Lower lobe of right lung (tissue), 2 donors: ENCODE measurements around the gene ZNF304. TPM values are rescaled to one million over a fixed set of nuclear protein-coding genes. Genes with fewer than 3 reads are reported as not detected.

Experiments
- ATAC-seq, 2 donors: fragments of 200-7000 bp; cut with Tn5 transposase; one replicate each; pipeline ENCODE4 v1.9.1; 2020 to 2022; ENCODE audit warnings: mild to moderate bottlenecking in 2 of 2, moderate library complexity in 2 of 2
- DNase-seq: peaks from one replicate; pipeline ENCODE4 v3.0.0-alpha.2; 2020
- H3K27ac ChIP-seq: fragments of 200-600 bp; one replicate; pipeline ENCODE4 v1.8.0; 2022
- H3K27me3 ChIP-seq: fragments of 200-600 bp; one replicate; pipeline ENCODE4 v1.8.0; 2022; ENCODE audit warnings: low read depth
- H3K36me3 ChIP-seq: fragments of 200-600 bp; one replicate; pipeline ENCODE4 v1.8.0; 2022; ENCODE audit warnings: mild to moderate bottlenecking
- H3K4me1 ChIP-seq: fragments of 200-600 bp; one replicate; pipeline ENCODE4 v1.8.0; 2022
- H3K4me3 ChIP-seq: fragments of 200-600 bp; one replicate; pipeline ENCODE4 v1.8.0; 2022; ENCODE audit warnings: mild to moderate bottlenecking
- H3K9me3 ChIP-seq: fragments of 200-600 bp; one replicate; pipeline ENCODE4 v1.8.0; 2022
- CTCF ChIP-seq: fragments of 200-600 bp; IDR thresholded peaks from one replicate; pipeline ENCODE4 v1.8.0; 2022; ENCODE audit warnings: antibody characterized with exemption, mild to moderate bottlenecking
- intact Hi-C: fragments of 100-400 bp; cut with DNase I; formaldehyde crosslinking; loops from one replicate; pipeline ENCODE4 v1.11.0; 2022
- total RNA-seq: library from RNA; stranded (reverse); fragmentation: NEBNext Ultra II Directional; extraction: Animal tissue kit (Norgen Biotek cat#: 25700); gene quantifications from one replicate; pipeline ENCODE4 v1.2.1, GENCODE V29; 2021
- donor health status: DM: no; HTN: yes; CAD: no; lungs with severe emphysema.

ZNF304 gene
- total RNA-seq, 1 donor from 2014 or later, result 7.4 TPM

DNA sequence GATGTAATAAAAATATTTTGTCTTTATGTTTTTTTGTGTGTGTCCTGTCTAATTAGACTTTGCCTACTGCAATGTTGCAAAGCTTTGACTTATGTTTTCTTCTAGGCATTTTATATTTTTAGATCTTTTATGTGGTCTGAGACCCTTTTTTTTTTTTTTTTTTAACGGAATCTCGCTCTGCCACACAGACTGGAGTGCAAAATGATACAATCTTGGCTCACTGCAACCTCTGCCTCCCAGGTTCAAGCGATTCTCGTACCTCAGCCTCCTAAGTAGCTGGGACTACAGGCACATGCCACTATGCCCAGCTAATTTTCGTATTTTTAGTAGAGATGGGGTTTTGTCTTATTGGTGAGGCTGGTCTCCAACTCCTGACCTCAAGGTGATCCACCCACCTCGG lies 8.5 kb upstream of the ZNF304 start:
- ATAC-seq (no peak), DNase-seq (no peak)
- Histone ChIP-seq H3K4me1 (no peaks in the 10 kb centered on the region), H3K36me3 (no peaks in the 10 kb centered on the region), H3K4me3 (no peak overlapping the region), H3K27me3 (no peaks in the 10 kb centered on the region), H3K9me3 (no peaks in the 10 kb centered on the region), H3K27ac (no peak overlapping the region)
- TF ChIP-seq CTCF, result no peak
- intact Hi-C loops, result no loop called here

GRCh38 chr19:57348136-57348535 lies 2.9 kb upstream of the ZNF304 start:
- H3K4me1 ChIP-seq, result peaks cover 18% of the 10 kb centered on the region
- no peak for TF ChIP-seq CTCF
- no peak overlapping the region for H3K27ac ChIP-seq
- no peaks in the 10 kb centered on the region for H3K36me3 ChIP-seq
- H3K27me3 ChIP-seq, result no peaks in the 10 kb centered on the region
- no peak overlapping the region for H3K4me3 ChIP-seq
- no peak for ATAC-seq
- peaks cover 10% of the 10 kb centered on the region for H3K9me3 ChIP-seq
- intact Hi-C loops, result no loop called here
- DNase-seq, result no peak

DNA sequence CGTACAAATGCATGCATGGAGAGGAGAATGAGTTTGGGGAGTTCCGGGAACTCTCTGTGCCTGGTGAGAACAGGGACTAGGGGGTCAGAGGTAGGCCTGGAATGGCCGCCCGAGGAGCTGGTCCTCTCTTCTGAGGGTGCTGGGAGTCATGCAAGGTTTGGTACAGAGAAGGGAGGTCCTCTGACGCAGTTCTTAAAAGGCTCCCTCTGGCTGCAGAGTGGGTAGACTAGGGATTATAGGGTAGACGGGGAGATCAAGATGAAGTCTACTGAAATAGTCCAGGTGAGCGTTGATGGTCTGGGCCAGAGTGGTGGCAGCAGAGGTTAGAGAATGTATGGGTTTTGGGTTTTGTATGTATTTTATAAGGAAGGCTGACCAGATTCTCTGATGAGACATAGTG lies 796 bp downstream of the ZNF304 start:
- H3K4me3 ChIP-seq, result peak overlapping the region; percentile 95
- no peak for ATAC-seq
- no peak for TF ChIP-seq CTCF
- intact Hi-C loops, result no loop called here
- H3K4me1 ChIP-seq, result peaks cover 18% of the 10 kb centered on the region
- peaks cover 39% of the 10 kb centered on the region for H3K9me3 ChIP-seq
- peaks cover 31% of the 10 kb centered on the region for H3K36me3 ChIP-seq
- peak overlapping the region; percentile 85 for H3K27ac ChIP-seq
- no peak for DNase-seq
- H3K27me3 ChIP-seq, result no peaks in the 10 kb centered on the region

- Histone ChIP-seq H3K4me3 (no peak overlapping the region), H3K4me1 (peaks cover 12% of the 10 kb centered on the region), H3K9me3 (peaks cover 66% of the 10 kb centered on the region), H3K27me3 (no peaks in the 10 kb centered on the region), H3K36me3 (peaks cover 43% of the 10 kb centered on the region), H3K27ac (no peak overlapping the region)
- TF ChIP-seq CTCF, result no peak
- DNase-seq, result no peak
- no peak for ATAC-seq
- intact Hi-C loops, result no loop called here
Observed at GRCh38 chr19:57355916-57356315, 4.8 kb downstream of the ZNF304 start.

DNA sequence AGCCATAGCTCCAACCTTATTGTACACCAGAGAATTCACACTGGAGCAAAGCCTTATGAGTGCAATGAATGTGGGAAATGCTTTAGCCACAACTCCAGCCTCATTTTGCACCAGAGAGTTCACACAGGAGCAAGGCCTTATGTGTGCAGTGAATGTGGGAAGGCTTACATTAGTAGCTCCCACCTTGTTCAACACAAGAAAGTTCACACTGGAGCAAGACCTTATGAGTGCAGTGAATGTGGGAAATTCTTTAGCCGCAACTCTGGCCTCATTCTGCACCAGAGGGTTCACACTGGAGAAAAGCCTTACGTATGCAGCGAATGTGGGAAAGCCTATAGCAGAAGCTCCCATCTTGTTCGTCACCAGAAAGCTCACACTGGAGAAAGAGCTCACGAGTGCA lies 6.3 kb downstream of the ZNF304 start:
- H3K9me3 ChIP-seq, result peaks cover 63% of the 10 kb centered on the region
- ATAC-seq (no peak), DNase-seq (no peak)
- H3K36me3 ChIP-seq, result peaks cover 43% of the 10 kb centered on the region
- H3K4me3 ChIP-seq, result no peak overlapping the region
- no peak for TF ChIP-seq CTCF
- peaks cover 2% of the 10 kb centered on the region for H3K4me1 ChIP-seq
- no peak overlapping the region for H3K27ac ChIP-seq
- H3K27me3 ChIP-seq, result no peaks in the 10 kb centered on the region
- intact Hi-C loops, result no loop called here

- Histone ChIP-seq H3K4me3 (no peak overlapping the region), H3K9me3 (peaks cover 50% of the 10 kb centered on the region), H3K27ac (no peak overlapping the region), H3K27me3 (no peaks in the 10 kb centered on the region), H3K4me1 (peaks cover 13% of the 10 kb centered on the region), H3K36me3 (peaks cover 38% of the 10 kb centered on the region)
- no peak for DNase-seq
- ATAC-seq, result no peak
- TF ChIP-seq CTCF, result no peak
- intact Hi-C loops, result no loop called here
Observed at GRCh38 chr19:57359300-57359699, 8.2 kb downstream of the ZNF304 start.
